Stimulated activated CD4-positive, alpha-beta T cell treated with anti-CD3 and anti-CD28 coated beads, Interleukin-12 subunit alpha, Interleukin-12 subunit beta, amount 100 ng/mL, for 24 hours (primary cell): Measurements from ENCODE around the gene MYO7B.

Experiments used
- DNase-seq, 2 experiments: peaks; one replicate each; pipeline ENCODE4 v3.0.0-alpha.2; 2020; ENCODE audit warnings: low read depth in 2 of 2

MYO7B gene

GRCh38 chr2:127535422-127535901, at the start of gene MYO7B:
TSS of gene MYO7B (plus strand) at chr2:127535683. CDS start at chr2:127559723, 24,040 bp downstream.
- no peak for DNase-seq

DNA sequence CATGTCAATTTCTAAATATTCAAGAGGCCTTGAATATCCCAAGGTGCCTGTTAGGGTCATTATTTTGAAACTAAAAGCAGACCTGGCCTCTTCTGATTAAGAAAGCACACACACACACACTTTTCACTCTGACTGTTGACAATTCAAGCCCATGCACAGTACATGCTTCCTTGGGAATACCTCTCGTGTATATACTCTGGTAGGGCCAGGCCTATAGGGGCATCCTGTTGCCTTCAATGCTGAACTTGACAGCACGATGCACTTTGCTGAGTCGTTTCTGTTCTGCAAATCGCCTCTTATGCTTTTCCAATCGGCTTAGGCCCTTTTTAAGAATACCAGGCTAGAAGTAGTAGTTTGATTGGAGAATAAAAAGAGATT, 49.8 kb upstream of the MYO7B start:
- no peak for DNase-seq

- no peak for DNase-seq
Observed at GRCh38 chr2:127486247-127487058, 49.0 kb upstream of the MYO7B start.

DNA sequence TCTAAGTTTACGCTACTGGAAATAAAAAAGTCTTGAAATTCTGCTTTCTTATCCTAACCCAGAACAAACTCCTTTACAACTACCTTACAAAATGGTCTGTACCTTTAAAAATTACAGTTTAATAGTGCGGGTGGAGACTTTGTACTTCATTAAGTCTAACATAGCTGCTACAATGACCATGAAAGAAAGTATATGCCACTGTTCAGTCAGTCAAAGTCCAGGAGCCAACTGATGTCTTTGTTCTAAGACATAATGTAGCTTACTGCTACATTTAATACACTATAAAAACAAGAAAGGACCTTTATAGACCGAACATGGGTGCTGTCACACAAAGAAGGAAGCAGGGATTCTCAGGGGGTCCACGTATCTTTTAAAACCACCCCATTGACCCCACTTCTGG, 45.2 kb upstream of the MYO7B start:
- no peak for DNase-seq

GRCh38 chr2:127498386-127498785, 37.1 kb upstream of the MYO7B start:
- DNase-seq = no peak

GRCh38 chr2:127503491-127503890, 32.0 kb upstream of the MYO7B start:
- DNase-seq = no peak

DNA sequence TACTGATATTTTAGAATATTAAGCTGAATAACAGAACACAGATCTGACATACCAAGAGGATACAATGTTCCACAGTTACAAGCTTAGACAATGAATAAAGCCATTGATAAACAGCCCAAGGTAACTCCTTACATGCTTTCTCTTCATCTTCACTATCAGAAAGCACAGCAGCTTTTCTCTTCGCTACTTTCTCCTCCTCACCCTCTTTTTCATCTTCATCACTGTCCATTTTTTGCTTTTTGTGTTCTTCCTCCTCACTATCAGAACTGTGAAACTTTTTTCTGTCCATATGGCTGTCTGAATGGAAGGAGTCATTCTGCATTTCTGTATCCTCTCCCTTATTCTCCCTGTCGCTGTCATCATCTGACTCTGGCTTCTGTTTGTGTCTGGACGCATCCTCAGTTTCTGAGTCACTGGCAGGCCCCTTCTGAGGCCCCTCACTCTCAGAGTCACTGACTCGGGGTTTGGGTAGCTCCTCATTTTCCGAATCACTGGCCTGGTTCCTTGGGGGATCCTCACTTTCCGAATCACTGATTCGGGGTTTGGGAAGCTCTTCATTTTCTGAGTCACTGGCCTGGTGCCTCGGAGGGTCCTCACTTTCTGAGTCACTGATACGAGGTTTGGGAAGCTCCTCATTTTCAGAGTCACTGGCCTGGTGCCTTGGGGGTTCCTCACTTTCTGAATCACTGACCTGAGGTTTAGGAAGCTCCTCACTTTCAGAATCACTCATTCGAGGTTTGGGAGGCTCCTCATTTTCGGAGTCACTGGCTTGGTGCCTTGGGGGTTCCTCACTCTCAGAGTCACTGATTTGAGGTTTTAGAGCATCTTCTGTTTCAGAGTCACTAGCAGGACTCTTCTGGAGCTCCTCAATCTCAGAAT, 30.7 kb upstream of the MYO7B start:
- no peak for DNase-seq

DNA sequence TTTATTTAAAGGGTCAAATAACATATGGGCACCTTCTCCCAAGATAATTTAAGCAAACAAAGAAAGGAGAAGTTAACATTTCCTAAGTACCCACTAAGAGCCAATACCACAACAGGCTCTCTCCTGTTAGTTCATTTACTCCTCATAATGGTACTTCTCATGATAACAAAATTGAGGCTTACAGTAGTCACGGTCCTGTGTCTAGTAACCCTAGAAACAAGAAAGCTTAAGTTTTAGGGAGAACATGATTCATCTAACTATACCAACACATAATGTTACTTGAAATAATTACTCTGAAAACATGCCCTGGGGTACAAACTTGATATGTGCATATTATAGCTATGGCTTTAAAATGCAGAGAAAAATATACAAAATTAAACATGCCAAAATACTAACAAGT, 29.0 kb upstream of the MYO7B start:
- no peak for DNase-seq

DNA sequence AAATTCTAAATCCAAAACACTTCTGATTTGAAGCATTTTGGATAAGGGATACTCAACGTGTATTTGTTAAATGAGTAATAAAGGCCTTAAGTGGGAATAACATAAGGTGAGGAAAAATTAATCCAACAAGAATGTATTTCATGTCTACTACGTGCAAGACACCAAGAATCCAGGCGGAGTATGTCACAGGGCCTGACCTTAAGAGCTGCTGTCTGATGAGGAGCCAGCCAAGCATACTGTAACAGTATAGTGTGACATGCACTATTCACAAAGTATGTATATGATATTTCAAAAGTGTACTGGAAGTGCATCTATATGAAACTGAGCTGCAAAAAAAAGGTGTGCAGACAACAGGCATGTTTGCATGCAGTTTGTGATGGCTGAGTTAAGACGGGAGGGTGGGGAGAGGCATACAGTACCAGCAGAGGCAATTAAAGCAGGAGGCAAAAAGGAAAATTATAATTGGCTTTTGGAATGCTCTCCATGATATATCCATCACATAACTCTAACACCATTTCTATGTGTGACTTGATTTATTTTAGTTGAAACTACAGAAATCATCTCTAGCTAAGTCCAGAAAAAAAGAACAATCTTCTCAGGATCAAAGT, 27.4 kb upstream of the MYO7B start:
- DNase-seq = no peak

- DNase-seq = no peak
Observed at GRCh38 chr2:127508631-127509034, 26.9 kb upstream of the MYO7B start.

GRCh38 chr2:127510073-127510472, 25.4 kb upstream of the MYO7B start:
- no peak for DNase-seq

DNA sequence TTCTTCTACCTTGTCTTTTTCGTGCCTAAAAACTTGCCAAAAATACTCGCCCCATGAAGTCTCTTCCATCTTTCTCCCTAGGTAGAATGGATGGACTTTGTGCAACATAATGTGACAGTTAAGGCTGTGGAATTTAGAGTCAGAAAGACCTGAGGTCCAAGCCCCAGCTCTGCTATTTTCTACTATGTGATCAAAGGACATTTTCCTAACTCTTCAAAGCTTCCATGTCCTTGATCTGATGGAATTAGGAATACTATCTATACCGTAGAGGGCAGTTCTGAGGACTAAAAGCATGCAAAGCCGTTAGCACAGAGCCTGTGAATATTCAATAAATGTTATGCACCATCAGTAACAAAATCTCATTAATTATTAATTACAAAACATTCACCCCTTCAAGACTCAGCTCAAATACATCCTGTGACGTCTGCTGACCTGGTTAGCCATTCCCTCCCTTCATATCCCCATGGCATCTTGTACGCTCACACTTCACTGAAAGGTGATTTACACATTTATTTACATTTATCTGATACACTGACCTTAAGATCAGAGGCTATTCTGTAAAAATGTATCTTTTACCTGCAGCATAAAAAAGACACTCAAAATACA, 24.3 kb upstream of the MYO7B start:
- DNase-seq = no peak

DNA sequence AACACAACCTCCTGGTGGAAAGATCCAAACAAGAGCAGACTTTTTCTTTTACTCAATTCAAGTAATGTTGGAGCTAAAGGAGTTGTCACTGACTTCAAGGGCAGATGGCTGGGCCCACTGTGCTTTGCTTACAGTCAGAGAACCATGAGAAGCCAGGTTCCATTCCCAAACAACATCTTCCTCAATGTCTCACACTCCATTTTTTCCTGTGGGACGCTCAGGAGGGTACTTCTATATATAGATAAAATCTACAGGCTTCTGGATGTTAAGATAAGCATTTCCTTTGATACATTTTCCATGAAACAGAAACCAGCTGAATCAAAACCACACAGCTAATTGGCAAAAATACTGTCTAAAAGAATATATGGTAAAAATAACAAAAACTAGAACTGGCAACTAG, 23.6 kb upstream of the MYO7B start:
- no peak for DNase-seq

GRCh38 chr2:127512362-127512761, 23.1 kb upstream of the MYO7B start:
- no peak for DNase-seq

GRCh38 chr2:127514076-127514475, 21.4 kb upstream of the MYO7B start:
- DNase-seq = no peak

GRCh38 chr2:127514485-127514884, 21.0 kb upstream of the MYO7B start:
- DNase-seq = no peak

DNA sequence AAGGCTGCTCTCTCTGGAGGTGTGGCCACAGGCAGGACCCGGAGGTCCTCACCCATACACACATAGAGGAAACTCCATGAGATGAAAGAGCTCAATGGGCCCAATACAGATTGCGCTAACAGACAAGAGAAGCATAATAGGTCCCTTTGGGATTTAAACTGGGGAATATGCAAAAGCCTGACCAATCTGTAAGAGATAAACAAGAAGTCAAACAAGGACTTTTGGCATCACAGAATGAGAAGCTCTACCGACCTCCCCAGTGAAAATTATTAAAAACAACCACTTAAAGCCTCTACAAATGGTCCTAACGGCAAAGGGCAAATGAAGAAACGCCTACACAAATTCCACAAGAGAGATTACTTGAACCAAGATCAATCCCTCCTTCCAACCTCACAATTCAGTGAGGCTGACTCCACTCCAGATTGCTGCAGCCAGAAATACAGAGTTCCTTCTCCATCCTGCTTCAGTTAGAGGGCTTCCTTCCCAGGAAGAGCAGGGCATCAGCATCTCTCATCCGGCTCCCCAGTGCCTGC, 20.0 kb upstream of the MYO7B start:
- no peak for DNase-seq

DNA sequence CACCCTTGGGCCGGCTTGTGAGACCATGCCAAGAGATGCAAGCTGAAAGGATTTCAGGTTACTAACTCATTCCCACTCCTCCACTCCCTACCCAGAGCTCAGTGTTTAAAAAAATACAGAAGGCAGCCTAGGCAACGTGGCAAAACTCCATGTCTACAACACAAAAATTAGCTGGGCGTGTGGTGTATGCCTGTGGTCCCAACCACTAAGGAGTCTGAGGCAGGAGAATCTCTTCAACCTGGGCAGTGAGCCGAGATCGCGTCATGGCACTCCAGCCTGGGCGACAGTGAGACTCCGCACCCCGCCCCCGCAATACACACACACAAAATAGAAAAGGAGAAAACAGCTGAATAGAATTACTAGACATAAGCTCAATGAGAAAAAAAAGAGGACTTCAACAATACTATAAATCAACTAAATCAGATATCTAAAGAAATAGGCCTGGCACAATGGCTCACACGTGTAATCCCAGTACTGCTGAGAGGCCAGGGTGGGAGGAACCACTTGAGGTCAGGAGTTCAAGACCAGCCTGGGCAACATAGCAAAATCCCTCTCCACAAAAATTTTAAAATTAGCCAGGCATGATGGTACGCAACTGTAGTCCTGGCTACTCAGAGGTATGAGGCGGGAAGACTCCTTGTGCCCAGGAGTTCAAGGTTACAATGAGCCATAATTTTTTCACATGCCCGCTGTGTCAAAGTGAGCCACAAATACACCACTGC, 19.3 kb upstream of the MYO7B start:
- no peak for DNase-seq

GRCh38 chr2:127517465-127517864, 18.0 kb upstream of the MYO7B start:
- no peak for DNase-seq

GRCh38 chr2:127520424-127520823, 15.1 kb upstream of the MYO7B start:
- no peak for DNase-seq
